Activated naive CD8-positive, alpha-beta T cell treated with anti-CD3 and anti-CD28 coated beads, Interleukin-2, amount 50 U/mL, for 24 hours (primary cell): ENCODE measurements around the gene NALF2.

Experiments
- ATAC-seq: fragments of 150-1000 bp; cut with Tn5 transposase; one replicate; pipeline ENCODE4 v1.10.0; 2021
- DNase-seq: peaks from one replicate; pipeline ENCODE4 v3.0.0; 2021
- H3K27ac Mint-ChIP-seq: one replicate; pipeline ENCODE4 v1.8.0; 2021; ENCODE audit warnings: mild to moderate bottlenecking, mixed read lengths
- H3K27me3 Mint-ChIP-seq: one replicate; pipeline ENCODE4 v1.8.0; 2021; ENCODE audit warnings: mixed read lengths
- H3K36me3 Mint-ChIP-seq: one replicate; pipeline ENCODE4 v1.8.0; 2021; ENCODE audit warnings: low read depth, mixed read lengths
- H3K4me1 Mint-ChIP-seq: one replicate; pipeline ENCODE4 v1.8.0; 2021; ENCODE audit warnings: mixed read lengths
- H3K4me3 Mint-ChIP-seq: one replicate; pipeline ENCODE4 v1.8.0; 2021; ENCODE audit warnings: mild to moderate bottlenecking, moderate library complexity, mixed read lengths
- H3K9me3 Mint-ChIP-seq: one replicate; pipeline ENCODE4 v1.8.0; 2021; ENCODE audit warnings: mixed read lengths

NALF2 gene

DNA sequence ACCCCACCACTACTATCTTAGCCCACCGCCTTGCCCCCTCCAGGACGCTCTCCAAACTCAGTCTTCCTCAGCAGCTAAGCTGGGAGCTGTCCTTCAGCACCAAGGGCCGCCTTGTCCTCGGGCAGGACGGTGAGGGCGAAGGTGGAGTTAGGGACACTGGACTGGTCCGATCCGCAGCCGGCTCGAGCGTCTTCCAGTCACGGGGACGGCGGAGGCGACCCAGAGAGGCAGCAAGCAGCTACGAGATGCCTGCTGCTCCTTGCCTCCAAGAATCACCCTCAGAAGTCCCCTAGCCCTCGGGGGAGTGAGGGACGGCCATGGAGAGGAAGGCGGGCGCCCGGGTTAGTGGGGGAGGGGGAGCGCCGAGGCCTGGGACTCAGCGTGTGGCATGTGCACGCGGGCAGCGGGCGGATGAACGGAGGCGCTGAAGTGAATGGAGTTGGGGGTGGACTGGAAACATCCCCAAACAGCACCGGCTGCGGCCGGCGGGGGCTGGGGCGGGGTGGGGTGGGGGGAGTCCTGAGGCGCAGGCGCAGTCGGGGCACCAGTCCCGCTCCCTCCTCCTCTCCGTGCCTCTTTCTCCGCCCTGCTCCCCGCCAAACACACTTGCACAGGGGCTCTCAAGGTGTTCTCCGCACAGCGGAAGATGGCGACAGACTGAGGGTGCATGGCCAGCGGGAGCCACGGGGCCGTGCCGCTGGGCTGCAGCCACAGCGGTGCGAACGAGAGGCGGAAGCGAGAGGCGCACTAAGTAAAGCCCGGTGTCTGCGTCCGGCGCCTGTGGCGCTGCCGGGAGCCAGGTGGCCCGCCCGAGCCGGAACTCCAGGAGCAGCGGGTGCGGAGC lies at the start of gene NALF2:
Gene NALF2, plus strand, starts transcription at position 545 of the 844 bp plus-strand sequence. CDS start 957 bp downstream, outside the sequence.
- DNase-seq (peak; percentile 35), ATAC-seq (peak; percentile 48)
- no peaks in the 10 kb centered on the region for H3K9me3 Mint-ChIP-seq
- no peak within 1 kb of the TSS for H3K27ac Mint-ChIP-seq
- peaks cover 15% of the 10 kb centered on the region for H3K27me3 Mint-ChIP-seq
- H3K36me3 Mint-ChIP-seq: no peaks in the 10 kb centered on the region
- peaks cover 2% of the 10 kb centered on the region for H3K4me1 Mint-ChIP-seq
- H3K4me3 Mint-ChIP-seq: peak within 1 kb of the TSS; percentile 69

DNA sequence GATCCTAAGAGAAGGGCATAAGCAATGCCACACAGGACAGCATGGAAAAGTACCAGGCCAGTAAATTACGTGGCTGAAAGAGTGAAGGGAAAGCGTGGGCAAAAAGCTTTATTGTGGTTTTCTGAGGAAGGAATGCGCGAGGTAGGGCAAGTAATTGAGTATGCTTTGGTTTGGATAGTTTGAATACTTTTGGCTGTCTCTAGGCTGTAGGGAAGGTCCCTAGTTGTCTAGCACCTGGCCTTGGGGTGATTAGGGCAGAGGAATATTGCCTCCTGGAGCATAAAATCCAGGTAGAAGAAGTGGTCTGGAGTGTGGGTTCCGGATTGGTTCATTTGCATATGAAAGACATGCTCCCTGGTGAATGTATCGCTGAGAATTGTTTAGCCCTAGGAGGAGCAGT lies 46.4 kb upstream of the NALF2 start:
- Mint-ChIP-seq H3K4me3 (no peak overlapping the region), H3K27ac (no peak overlapping the region), H3K4me1 (no peaks in the 10 kb centered on the region), H3K27me3 (no peaks in the 10 kb centered on the region), H3K9me3 (no peaks in the 10 kb centered on the region), H3K36me3 (no peaks in the 10 kb centered on the region)
- ATAC-seq (no peak), DNase-seq (no peak)

DNA sequence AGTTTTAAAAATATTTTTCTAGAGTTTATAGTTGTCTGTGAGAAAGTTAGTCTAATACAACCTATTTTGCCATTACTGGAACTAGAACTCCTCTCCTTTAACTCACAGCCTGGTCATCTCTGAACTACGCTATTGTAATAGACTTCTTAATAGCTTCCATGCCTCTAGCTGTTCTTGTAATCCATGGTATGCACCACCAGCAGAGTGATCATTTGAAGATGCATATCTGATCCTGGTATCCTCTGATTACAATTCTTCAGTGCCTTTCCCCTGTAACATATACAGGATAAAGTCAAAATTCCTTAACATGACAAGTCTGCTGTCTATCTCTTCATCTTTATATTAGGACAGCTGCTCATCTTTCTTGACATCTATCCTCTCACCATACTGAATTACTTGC lies 37.6 kb upstream of the NALF2 start:
- H3K4me3 Mint-ChIP-seq: no peak overlapping the region
- no peaks in the 10 kb centered on the region for H3K4me1 Mint-ChIP-seq
- no peak overlapping the region for H3K27ac Mint-ChIP-seq
- H3K9me3 Mint-ChIP-seq: no peaks in the 10 kb centered on the region
- ATAC-seq: no peak
- DNase-seq: no peak
- no peaks in the 10 kb centered on the region for H3K36me3 Mint-ChIP-seq
- peaks cover 1% of the 10 kb centered on the region for H3K27me3 Mint-ChIP-seq

DNA sequence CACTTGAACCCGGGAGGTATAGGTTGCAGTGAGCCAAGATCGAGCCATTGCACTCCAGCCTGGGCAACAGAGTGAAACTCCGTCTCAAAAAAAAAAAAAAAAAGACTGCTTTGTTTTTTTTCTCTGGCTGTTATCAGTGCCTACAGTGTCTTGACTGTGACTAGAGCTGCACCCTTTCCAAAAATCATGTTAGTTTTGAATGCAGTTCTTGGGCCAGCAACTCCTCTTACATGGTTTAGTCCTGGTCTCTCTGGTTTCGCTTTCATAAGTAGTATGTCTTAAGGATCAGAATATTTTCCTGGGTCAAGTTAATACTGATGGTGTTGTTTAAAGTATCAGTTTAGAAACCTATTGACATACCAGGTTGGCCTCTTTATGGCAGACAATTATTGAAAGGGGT lies 34.2 kb upstream of the NALF2 start:
- H3K36me3 Mint-ChIP-seq: no peaks in the 10 kb centered on the region
- no peaks in the 10 kb centered on the region for H3K9me3 Mint-ChIP-seq
- no peaks in the 10 kb centered on the region for H3K4me1 Mint-ChIP-seq
- H3K27ac Mint-ChIP-seq: no peak overlapping the region
- DNase-seq (no peak), ATAC-seq (no peak)
- no peak overlapping the region for H3K4me3 Mint-ChIP-seq
- peaks cover 3% of the 10 kb centered on the region for H3K27me3 Mint-ChIP-seq

DNA sequence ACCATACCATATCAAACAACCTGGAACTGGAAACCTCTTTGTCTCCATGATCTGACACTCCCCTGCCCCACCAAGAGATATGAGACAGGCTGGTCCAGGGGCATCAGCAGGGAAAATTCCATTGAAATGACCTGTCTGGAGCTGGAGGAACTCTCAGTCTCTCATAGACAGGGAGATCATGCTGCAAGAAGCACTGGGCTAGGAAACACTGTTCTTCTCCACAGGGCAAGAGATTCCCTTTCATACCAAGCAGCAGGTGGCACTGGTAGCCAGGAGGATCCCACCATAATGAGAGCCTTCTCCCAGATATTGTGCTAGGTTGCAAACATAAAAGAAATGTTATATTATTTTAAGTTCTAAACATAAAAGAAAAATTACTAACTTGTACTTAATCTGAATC lies 14.5 kb upstream of the NALF2 start:
- no peaks in the 10 kb centered on the region for H3K36me3 Mint-ChIP-seq
- peaks cover 20% of the 10 kb centered on the region for H3K27me3 Mint-ChIP-seq
- ATAC-seq: no peak
- DNase-seq: no peak
- H3K27ac Mint-ChIP-seq: no peak overlapping the region
- H3K4me1 Mint-ChIP-seq: no peaks in the 10 kb centered on the region
- no peak overlapping the region for H3K4me3 Mint-ChIP-seq
- H3K9me3 Mint-ChIP-seq: no peaks in the 10 kb centered on the region

DNA sequence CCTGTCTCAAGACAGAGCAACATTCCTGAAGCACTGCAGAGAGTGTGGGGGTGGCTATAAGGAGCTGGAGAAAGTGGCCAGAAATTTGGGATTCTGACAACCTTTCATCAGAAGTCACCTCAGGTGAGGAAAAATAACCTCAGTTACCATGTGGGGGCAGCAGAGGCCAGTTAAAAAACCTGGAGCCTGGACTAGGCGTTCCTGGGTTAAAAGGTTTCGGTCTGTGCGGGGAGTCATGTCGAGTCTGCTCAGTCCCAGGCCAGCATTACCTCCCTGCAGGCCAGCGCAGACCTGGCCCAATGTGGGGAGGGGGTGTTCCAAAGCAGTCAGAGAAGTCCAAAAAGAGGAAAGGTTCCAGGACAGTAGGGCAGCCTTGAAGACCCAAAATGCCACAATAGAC lies 10.9 kb upstream of the NALF2 start:
- Mint-ChIP-seq H3K4me1 (no peaks in the 10 kb centered on the region), H3K9me3 (no peaks in the 10 kb centered on the region), H3K27me3 (peaks cover 13% of the 10 kb centered on the region), H3K4me3 (no peak overlapping the region), H3K27ac (no peak overlapping the region), H3K36me3 (no peaks in the 10 kb centered on the region)
- DNase-seq (peak; percentile 27), ATAC-seq (no peak)

DNA sequence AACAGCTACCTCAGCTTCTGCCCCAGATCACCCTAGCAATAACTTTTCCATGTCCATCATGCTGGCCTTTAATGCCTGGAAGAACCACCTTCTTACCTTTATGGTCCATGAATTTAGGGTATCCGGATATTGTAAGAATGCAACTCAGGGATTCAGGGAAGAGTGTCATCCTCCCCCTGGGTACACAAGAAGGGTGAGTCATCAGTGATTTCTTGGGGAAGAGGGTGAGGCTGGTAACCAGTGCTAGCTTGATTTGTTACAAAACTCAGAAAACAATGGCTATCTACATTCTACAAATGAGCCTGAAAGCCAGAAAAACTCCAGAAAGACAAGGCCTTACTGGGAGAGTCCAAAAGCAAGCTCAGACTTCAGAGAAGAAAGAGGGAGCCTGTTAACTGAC lies 10.4 kb upstream of the NALF2 start:
- DNase-seq (no peak), ATAC-seq (no peak)
- no peaks in the 10 kb centered on the region for H3K9me3 Mint-ChIP-seq
- H3K4me3 Mint-ChIP-seq: no peak overlapping the region
- H3K27ac Mint-ChIP-seq: no peak overlapping the region
- no peaks in the 10 kb centered on the region for H3K4me1 Mint-ChIP-seq
- peaks cover 7% of the 10 kb centered on the region for H3K27me3 Mint-ChIP-seq
- H3K36me3 Mint-ChIP-seq: no peaks in the 10 kb centered on the region

DNA sequence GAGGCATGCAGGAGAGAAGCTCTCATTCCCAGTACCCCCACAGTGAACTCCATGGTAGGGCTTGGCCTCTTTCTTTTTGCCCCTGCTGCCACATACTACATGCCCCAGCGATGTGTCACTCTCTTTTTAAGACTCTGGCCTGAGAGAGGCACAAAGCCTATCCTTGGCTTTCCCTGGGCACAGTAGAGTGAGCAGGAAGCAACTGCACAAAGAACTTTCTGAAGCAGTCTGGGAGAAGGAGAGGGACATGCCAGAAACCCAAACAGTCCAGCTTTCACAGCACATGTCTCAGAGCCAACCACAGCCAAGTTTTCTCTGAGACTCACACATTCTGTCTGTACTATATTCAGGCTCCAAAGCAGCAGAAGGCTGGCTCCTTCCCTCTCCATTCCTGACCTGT lies 7.9 kb upstream of the NALF2 start:
- Mint-ChIP-seq H3K36me3 (no peaks in the 10 kb centered on the region), H3K9me3 (no peaks in the 10 kb centered on the region), H3K27ac (no peak overlapping the region), H3K4me1 (no peaks in the 10 kb centered on the region), H3K4me3 (no peak overlapping the region), H3K27me3 (no peaks in the 10 kb centered on the region)
- ATAC-seq: no peak
- no peak for DNase-seq

DNA sequence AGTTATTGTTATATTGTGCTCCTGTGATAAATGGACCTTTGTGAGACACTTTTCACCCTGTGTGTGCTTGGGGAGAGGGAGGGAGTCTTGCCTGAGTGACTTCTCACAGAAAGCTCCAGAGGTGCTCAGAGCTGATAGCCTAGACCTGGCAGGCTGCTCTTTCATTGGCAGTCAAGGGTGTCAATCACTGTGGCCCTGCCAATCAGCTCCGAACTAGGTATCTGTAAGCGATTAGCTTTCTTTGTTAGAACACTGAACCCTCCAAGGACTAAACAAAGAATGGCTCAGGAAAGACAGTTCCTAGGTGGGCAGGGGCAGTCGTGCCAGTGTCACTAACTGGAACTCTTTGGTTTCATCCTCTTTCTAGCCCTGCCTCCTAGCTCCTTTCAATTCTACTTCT lies 2.7 kb upstream of the NALF2 start:
- Mint-ChIP-seq H3K4me1 (peaks cover 2% of the 10 kb centered on the region), H3K9me3 (no peaks in the 10 kb centered on the region), H3K27ac (no peak overlapping the region), H3K27me3 (peaks cover 4% of the 10 kb centered on the region), H3K36me3 (no peaks in the 10 kb centered on the region), H3K4me3 (no peak overlapping the region)
- DNase-seq (no peak), ATAC-seq (no peak)

DNA sequence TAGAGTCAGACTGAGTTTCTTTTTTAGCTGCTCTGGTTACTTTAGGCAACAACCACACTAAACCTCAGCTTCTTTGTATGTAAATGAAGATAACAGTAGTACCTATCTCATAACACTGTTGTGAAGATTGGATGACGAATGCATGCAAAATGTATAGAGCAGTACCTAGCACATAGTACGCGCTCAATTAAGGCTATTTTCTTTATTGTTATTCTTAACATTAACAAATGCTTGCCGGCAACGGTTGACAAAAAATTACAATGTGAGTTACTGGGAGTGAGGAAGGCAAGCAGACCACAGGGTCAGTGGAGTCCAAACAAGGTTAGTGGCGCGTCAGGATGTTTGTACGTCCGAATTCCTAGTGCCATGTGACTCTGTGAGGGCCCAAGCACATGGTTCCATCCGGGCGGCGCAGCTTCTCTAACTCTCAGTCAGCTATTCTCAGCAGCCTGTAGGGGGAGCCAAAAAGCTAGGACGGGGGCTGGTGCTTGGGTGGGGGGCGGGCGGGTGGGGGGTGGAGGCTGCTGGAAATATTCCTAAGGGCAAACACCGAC lies 821 bp upstream of the NALF2 start:
- DNase-seq (peak; percentile 4), ATAC-seq (no peak)
- Mint-ChIP-seq H3K36me3 (no peaks in the 10 kb centered on the region), H3K9me3 (no peaks in the 10 kb centered on the region), H3K4me3 (no peak overlapping the region), H3K27ac (no peak overlapping the region), H3K27me3 (peaks cover 12% of the 10 kb centered on the region), H3K4me1 (peaks cover 2% of the 10 kb centered on the region)

DNA sequence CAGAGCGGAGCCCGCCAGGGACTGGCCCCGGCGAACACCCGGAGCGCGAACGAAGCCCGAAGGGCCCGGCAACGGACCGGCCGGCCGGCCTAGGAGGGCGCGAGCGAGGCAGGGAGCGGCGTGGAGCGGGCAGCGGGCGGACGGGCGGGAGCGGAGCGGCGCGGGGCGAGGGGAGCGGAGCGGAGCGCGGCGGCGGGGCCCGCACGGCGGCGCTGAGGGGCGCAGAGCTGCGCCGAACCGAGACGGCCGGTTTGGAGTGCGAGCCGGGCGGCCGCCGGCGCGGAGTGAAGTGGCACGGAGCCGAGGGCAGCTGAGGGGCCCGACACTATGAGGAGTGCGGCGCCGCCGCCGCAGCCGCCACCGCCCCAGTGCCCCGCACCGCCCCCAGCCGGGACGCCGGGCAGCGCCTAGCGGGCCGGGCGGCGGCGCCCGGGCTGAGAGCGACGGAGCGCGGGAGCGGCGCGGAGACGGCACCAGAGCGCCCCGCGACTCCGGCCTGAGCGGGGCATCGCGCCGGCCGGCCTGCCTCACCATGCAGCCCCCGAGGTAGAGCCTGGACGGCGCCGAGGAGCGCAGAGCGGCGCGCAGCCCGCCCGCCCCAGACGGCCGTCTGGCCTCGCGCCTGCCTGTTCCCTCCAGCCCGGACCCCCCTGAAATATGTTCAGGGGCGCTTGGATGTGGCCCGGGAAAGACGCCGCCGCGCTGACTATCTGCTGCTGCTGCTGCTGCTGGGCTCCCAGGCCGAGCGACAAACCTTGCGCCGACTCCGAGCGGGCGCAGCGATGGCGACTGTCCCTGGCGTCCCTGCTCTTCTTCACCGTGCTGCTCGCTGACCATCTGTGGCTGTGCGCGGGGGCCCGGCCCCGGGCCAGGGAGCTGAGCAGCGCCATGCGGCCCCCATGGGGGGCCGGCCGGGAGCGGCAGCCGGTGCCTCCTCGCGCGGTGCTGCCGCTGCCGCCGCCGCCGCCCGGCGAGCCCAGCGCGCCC lies 793 bp downstream of the NALF2 start:
- ATAC-seq (peak; percentile 30), DNase-seq (no peak)
- H3K4me1 Mint-ChIP-seq: peaks cover 2% of the 10 kb centered on the region
- no peak overlapping the region for H3K27ac Mint-ChIP-seq
- no peaks in the 10 kb centered on the region for H3K36me3 Mint-ChIP-seq
- H3K27me3 Mint-ChIP-seq: peaks cover 15% of the 10 kb centered on the region
- H3K4me3 Mint-ChIP-seq: peak overlapping the region; percentile 69
- no peaks in the 10 kb centered on the region for H3K9me3 Mint-ChIP-seq

DNA sequence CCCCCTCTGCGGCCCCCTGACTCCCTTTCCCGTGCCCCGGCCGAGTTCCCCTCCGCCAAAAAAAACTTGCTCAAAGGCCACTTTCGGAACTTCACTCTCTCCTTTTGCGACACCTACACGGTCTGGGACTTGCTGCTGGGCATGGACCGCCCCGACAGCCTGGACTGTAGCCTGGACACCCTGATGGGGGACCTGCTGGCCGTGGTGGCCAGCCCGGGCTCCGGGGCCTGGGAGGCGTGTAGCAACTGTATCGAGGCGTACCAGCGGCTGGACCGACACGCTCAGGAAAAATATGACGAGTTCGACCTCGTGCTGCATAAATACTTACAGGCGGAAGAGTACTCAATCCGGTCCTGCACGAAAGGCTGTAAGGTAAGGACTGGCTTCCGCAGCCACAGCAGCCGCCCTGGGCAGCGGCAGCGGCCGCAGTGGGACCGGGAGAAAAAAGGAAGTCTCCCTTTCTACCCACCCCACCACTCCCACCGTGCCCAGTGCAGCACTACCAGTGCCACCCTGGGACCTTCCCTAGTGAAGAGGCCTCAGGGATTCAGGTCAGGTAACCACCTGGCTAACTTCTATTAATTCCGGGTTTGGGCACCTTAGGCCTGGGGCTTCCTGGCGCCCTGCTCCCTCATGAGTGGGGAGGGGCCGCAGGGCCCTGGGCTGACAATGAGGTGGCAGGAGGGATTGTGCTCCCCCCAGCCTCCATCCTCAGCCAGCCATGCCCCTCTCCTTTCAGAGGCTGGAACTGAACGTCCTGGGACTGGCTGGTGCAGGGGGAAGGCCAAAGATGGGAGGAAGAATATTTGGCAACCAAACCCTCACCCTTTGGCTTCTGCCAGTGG lies 1.9 kb downstream of the NALF2 start:
- Mint-ChIP-seq H3K27ac (no peak overlapping the region), H3K4me1 (peaks cover 2% of the 10 kb centered on the region), H3K27me3 (peaks cover 16% of the 10 kb centered on the region), H3K36me3 (no peaks in the 10 kb centered on the region), H3K4me3 (peak overlapping the region; percentile 42), H3K9me3 (no peaks in the 10 kb centered on the region)
- no peak for DNase-seq
- no peak for ATAC-seq

DNA sequence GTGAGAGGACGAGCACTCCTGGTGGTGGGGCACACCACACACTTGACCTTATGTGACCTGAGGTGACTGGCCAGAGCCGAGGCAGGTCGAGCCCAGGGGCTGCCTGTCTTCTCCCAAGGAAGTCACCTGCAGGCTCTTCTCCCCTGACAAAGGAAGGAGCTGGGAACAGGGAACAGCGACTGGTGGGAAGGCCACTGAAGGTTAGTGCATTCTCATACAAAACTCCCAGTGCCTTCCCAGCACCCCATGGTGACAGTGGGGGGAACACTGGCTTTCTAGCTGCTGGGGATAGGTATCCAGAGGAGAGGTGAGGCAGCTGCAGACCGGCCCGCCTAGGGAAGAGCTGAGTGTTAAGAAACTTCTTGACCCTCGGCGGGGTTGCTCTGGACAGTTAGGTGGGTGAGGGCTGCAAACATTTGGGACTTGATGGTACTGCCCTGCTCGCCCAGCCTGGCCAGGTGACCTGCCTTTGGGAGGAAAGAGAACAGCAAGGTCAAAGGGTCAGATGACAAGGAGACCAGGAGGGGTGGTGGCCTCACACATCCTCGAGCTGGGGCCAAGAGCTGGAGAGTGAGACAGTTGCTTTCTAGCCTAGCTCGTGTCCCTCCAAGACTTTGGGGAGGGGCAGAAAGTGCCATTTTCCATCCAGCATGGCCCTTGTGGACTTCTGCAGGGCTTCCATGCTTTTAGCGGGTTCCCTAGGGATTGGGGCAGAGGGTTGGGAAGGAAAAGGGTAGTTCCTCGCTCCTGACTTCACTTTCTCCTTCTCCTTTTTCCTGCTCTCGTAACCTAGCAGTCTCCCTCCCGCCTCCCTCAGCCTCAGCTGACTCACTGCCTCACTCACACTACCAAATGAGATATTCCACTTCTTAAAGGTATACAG lies 2.7 kb downstream of the NALF2 start:
- Mint-ChIP-seq H3K4me3 (no peak overlapping the region), H3K36me3 (no peaks in the 10 kb centered on the region), H3K4me1 (peaks cover 2% of the 10 kb centered on the region), H3K27me3 (peaks cover 19% of the 10 kb centered on the region), H3K27ac (no peak overlapping the region), H3K9me3 (no peaks in the 10 kb centered on the region)
- no peak for DNase-seq
- ATAC-seq: no peak
